Measurements from ENCODE around the gene SETD7.

Gene SETD7

DNA sequence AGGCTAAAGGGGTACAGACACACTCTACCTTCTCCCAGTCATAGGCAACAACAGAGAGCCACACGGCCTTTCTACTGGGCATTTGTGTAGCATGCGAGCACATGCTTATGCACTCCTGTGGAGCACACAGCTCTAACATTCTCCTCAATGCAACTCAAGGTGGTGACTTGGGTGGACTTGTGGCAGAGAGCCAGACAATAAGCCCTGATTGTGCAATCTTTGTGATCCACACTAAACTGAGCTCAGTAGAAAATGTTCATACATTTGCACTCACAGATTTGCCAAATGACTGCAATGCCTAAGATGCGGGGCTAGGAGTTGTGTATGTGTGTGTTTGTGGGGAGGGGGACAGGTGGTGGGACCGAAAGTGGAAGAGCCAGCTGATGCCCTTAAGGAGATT is 31.4 kb upstream of the SETD7 start:
- no peak for TF ChIP-seq CTCF (IDR thresholded peaks at IDR 0.05; ENCODE audit: low read depth, low read length, missing control alignments)
- no peak overlapping the region for H3K4me3 ChIP-seq (ENCODE audit: low read depth, low read length)
- in situ Hi-C loops (cut with HindIII; ENCODE audit: low sequenced_read_pairs) = loop anchor here (5.0 kb wide), 1 partner anchor 40 kb away; no protein-coding TSS in a partner anchor
- DNase-seq (ENCODE audit: low read depth) = no peak

GRCh38 chr4:139585473-139585872 is 29.5 kb upstream of the SETD7 start:
- DNase-seq (ENCODE audit: low read depth) = no peak
- TF ChIP-seq CTCF (IDR thresholded peaks at IDR 0.05; ENCODE audit: low read depth, low read length, missing control alignments) = no peak
- in situ Hi-C loops (cut with HindIII; ENCODE audit: low sequenced_read_pairs) = loop anchor here (5.0 kb wide), 1 partner anchor 42 kb away; no protein-coding TSS in a partner anchor
- H3K4me3 ChIP-seq (ENCODE audit: low read depth, low read length) = no peak overlapping the region

- TF ChIP-seq CTCF (IDR thresholded peaks at IDR 0.05; ENCODE audit: low read depth, low read length, missing control alignments) = no peak
- in situ Hi-C loops (cut with HindIII; ENCODE audit: low sequenced_read_pairs) = loop anchor here (5.0 kb wide), 1 partner anchor 43 kb away; no protein-coding TSS in a partner anchor
Observed at GRCh38 chr4:139584784-139585183, 28.8 kb upstream of the SETD7 start.

DNA sequence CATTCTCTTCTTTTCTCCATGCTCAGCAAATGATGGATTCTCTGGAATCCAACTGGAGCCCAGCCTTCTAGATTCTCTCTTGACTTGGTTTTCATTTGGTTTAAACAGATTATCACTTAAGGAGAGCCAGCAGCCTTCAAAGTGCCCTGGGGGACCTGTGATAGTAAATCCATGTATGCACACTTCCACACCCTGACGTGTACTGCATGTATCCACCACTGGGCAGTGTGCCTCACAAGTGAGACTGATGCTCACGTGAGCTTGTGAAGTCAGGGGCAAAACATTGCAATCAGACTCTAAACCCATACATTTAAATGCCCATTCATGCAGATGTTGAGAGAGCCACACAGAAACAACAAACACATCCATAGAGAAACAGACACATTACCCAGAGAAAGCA is 28.0 kb upstream of the SETD7 start:
- H3K4me3 ChIP-seq (ENCODE audit: low read depth, low read length) = no peak overlapping the region
- in situ Hi-C loops (cut with HindIII; ENCODE audit: low sequenced_read_pairs) = no loop called here
- no peak for TF ChIP-seq CTCF (IDR thresholded peaks at IDR 0.05; ENCODE audit: low read depth, low read length, missing control alignments)
- DNase-seq (ENCODE audit: low read depth) = no peak

More at GRCh38 chr4:139584784-139585183, 28.8 kb upstream of the SETD7 start:
- no peak overlapping the region for H3K4me3 ChIP-seq (ENCODE audit: low read depth, low read length)
- DNase-seq (ENCODE audit: low read depth) = no peak

DNA sequence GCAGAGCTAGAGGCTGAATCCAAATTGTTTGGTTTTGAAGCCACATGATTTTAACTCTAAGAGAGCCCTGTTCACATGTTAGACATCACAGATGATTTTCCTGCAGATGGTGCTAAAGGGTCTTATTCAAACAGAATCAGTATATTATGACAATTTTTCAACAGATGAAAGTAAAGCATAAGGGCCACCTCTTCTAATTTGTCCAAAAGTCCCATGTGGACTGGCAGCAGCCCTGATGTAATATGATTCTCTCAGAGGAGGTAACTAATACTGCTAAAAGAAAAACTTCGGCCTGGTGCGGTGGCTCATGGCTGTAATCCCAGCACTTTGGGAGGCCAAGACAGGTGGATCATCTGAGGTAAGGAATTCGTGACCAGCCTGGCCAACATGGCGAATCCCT is 26.0 kb upstream of the SETD7 start:
- in situ Hi-C loops (cut with HindIII; ENCODE audit: low sequenced_read_pairs) = no loop called here
- H3K4me3 ChIP-seq (ENCODE audit: low read depth, low read length) = no peak overlapping the region
- no peak for TF ChIP-seq CTCF (IDR thresholded peaks at IDR 0.05; ENCODE audit: low read depth, low read length, missing control alignments)
- no peak for DNase-seq (ENCODE audit: low read depth)

- DNase-seq (ENCODE audit: low read depth) = no peak
- no peak overlapping the region for H3K4me3 ChIP-seq (ENCODE audit: low read depth, low read length)
- in situ Hi-C loops (cut with HindIII; ENCODE audit: low sequenced_read_pairs) = no loop called here
- no peak for TF ChIP-seq CTCF (IDR thresholded peaks at IDR 0.05; ENCODE audit: low read depth, low read length, missing control alignments)
Observed at GRCh38 chr4:139581096-139581495, 25.1 kb upstream of the SETD7 start.

DNA sequence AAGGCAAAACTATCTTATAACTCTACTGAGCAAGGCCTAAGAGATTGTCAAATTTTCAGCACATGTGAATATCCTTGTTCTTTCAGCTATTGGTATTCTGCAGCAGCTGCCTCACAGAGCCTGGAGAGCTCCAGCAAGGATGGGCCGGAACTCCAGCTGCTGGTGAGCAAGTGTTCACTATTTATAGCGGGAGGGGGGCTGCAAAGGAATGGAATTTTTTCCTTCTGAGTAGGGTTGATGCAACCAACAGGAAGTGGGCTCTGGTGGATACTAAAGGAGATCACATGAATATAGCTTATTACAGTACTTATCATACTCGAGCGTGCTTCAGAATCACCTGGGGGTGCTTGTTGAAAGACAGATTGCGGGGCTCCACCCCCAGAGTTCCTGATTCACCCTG is 20.2 kb upstream of the SETD7 start:
- no peak for DNase-seq (ENCODE audit: low read depth)
- in situ Hi-C loops (cut with HindIII; ENCODE audit: low sequenced_read_pairs) = no loop called here
- no peak overlapping the region for H3K4me3 ChIP-seq (ENCODE audit: low read depth, low read length)
- no peak for TF ChIP-seq CTCF (IDR thresholded peaks at IDR 0.05; ENCODE audit: low read depth, low read length, missing control alignments)
